ENCODE data around the gene PTPRN2.
A peak's percentile ranks its signal among the peaks of the same experiment; 100 is the strongest.
"Not testable (repeated sequence)": the region's sequence is repeated elsewhere in the genome, so short reads cannot be mapped to it uniquely, and the experiment has no call there.

PTPRN2 gene

DNA sequence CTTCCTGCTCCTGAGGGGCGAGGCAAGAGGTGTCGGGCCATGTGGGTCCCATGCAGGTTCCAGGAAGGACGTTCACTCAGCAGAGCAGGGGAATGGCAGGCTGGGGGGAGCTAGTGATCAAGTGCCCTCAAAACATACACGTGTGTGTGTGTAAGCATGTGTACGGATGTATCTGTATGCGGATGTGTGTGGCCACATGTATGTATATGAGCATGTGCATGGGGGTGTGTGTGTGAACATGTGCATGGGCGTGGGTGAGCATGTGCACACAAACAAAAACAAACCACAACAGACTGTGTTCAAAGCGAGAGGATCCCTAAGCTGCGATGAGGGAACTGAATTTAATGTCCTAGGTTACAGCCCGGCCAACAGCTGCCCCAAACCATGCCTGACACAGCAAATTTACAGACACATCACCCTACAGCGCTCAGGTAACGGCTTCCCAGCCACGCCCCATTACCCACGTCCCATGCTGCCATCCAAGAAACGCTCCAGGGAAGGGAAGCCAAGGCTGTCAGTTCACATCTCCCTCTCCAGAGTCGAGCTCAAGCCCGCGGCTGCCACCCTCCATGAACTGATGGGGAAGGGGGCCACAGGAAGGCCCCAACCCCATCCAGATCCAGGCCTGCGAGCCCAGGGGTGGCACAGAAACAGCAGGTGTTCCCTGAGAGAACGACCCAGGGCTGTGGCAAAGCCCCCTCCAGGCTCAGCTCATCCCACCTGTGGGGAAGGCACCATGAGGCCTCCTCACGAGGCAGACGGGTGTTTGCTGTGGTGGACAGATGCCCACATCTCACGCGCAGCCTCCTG, 56.6 kb downstream of the PTPRN2 start:
- DNase-seq, result peak; percentile 13

DNA sequence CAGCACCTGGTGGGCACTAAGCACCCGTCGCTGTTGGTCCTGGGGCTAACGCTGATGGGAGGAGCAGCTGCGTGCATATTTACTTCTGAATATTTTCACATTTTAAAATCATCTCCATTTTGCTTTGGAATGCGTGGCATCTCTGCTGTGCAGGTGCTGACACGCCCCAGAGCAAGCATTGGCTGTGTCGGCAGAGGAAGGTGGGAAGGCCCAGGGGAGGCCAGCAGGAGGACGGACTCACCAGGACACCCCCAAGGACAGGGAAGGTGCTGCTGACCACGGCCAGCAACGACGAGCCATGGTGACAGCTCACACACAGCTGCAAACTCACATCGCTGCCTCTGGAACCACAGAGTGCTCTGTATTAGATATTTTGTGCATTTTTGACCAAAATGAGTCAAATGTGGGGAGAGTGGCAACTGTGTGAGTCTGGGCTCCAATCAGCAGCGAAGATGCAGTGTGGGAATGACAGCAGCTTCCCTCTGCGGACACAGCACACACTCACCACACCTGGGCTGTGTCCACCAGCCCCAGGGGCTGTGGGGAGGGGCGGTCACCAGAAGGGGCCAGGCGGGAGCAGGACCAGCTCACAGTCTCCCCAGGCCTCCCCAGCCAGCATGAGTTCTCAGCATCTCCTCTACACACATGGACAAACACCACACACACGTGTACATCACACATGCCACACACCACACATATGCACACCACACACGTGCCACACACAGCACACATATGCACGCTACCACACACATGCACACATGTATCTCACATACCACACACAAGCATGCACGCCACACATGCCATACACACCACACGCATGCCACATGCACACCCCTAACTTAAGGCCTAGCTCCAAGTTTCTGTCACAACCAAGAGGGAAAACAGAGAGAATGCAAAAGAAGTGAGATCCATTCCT, 58.2 kb downstream of the PTPRN2 start:
- no peak for DNase-seq

DNA sequence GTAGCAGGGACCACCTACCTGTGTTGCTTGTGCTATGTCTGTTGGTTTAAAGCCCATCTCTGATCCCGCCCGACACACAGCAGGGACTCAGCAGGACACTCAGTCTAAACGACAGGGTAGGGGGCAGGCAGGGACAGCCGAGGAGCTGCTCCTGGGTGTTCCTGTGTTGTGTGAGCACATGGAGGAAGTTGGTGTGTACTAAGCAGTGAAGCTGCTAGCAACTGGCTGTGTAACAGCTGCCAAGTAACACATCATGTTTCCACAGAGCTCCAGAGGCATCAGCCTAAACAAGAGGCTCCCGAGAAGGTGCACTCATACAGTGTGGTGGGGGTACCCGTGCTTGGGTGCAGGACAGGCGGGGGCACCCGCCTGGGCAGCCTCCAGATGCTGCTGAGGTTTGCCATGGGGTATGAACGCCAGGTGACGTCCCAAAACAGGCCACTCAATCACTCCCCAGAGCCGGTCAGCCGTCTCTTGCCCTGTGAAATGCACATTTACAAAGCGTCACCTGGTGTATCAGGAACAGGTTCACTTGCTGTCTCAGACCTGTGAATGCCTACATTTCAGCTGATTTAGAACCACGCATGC, 59.6 kb downstream of the PTPRN2 start:
- no peak for DNase-seq

DNA sequence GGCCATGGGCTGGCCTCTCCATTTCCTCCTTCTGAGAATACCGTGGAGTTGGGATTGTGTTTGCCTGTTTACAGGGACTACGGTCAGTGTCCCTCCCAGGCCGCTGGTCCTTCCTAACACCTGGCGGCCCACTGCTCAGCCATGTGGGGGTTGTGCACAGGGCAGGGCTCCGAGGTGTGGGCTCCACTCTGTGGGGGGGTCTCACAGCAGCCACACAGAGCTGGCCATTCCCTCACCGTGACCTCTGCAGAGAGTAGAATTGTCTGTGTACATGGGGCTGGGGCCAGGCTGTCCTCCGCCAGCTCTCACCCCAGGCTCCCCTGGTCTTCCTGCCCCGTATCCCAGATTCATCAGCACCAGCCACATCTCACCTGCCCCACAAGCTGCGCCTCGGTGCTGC, 60.1 kb downstream of the PTPRN2 start:
- no peak for DNase-seq

DNA sequence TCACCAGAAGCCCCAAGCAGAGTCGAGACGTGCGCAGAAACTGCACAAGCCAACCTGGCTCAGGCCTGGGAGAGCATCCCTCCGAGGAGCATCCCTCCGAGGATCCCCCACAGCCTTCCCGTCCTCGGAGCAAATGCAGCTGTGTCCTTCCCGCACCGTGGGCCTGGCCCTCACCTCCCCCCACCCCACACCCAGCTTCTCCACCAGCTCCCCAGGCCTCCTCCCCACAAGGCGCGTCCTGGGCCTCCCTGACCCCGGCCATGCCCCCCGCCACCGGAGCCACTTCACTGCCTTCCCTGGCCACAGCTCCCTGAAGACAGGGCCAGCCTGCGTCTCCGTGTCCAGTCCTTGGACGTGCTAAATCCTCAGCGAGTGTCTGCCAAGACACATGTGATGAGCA, 60.6 kb downstream of the PTPRN2 start:
- no peak for DNase-seq

DNA sequence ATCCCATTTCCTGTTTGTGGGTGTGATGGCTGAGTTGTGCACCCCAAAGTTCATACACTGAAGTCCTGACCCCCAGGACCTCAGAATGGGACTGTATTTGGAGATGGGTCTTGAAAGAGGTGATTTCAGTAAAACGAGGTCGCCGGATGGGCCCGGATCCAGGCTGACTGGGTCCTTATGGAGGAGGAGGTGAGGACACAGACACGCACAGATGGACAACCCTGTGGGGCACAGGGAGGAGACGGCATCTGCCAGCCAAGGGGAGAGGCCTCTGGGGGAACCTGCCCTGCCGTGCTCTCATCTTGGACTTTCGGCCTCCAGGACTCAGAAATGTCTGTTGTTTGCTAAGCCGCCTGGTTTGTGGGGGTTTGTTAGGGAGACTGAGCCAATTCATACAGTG, 61.1 kb downstream of the PTPRN2 start:
- no peak for DNase-seq

DNA sequence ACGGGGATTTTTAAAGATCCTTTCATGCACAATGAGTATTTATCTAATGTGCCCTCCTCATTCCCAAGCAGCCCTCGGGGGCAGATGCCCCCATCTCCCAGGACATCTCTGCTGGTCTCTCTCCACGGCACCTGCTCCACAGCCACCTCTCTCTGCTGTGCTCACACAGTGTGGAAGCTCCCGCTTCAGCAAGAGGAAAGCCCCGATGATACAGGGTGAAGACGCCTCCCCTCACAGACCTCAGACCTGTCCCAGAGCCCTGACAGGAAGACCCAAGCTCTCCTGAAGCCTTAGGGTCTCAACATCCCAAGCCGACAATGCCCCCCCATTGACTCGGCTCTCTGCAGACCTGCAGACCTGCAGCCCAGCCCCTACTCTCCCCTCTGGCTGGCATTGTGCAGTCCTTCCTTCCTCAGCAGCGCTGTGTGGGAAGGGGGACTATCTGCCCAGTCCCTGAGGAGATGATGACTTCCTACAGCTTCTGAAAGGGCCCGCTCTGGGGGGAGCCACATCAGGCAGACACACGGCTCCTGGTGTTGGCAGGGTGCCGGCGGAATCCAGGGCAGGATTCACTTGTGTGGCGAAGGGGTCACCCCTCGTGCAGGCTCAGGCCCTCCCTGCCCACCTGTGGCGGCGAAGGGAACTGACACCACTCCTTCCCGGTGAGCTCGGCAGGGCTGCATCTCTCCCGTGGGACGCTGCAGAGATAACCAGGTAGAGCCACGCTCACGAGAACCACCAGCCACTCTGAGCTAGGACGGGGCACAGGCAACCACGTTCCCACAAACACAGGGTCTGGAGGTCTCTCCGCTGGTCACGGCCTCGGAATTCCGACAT, 61.8 kb downstream of the PTPRN2 start:
- no peak for DNase-seq

DNA sequence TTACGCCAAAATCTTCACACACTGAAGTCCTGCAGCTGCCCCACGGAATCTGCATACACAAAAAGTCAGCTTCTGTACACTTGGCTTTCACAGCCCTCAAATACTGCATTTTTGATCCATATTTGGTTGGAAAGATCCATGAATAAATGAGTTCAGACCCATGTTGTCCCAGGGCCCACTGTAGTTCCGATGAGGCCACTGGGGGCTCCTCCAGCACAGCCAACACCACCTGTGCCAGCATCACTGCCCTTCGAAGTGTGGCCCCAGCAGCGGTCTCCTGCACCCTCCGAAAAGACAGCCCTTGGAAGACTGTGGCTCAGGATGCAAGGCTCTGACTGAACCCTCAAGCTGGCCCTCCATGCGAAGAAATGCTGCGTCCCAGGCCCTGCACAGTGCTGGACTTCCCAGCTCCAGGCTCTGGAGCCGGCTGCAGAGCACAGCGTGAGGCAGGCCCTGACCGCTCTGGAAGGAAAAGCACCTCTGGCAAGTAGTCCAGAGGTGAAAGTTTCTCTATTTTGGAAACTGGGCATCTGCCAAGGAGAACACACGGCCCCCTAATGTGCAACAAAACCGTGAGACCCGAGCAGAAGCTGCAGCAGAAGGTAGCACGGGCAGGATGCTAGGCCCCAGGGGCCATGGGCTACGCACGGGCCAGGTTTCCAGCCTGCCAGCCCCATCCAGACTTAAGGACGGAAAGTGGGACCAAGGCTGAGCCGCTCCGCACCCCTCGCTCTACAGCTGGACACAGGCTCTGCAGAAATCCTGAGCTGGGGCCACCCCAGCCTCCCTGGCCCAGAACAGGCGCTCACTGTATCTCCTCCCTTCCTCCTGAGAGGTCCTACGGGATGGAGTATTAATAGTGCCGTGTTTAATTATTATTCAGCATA, 62.6 kb downstream of the PTPRN2 start:
- no peak for DNase-seq

DNA sequence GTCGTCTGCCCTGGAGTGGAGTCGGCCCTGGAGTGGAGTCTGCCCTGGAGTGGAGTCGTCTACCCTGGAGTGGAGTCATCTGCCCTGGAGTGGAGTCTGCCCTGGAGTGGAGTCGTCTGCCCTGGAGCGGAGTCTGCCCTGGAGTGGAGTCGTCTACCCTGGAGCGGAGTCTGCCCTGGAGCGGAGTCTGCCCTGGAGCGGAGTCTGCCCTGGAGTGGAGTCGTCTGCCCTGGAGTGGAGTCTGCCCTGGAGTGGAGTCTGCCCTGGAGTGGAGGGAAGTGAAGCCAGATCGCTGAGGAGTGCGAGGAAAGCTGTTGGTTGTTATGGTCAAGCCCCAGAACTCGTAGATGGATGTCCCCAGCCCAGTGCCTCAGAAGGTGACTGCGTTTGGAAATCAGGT, 63.3 kb downstream of the PTPRN2 start:
- DNase-seq, result peak; percentile 71

DNA sequence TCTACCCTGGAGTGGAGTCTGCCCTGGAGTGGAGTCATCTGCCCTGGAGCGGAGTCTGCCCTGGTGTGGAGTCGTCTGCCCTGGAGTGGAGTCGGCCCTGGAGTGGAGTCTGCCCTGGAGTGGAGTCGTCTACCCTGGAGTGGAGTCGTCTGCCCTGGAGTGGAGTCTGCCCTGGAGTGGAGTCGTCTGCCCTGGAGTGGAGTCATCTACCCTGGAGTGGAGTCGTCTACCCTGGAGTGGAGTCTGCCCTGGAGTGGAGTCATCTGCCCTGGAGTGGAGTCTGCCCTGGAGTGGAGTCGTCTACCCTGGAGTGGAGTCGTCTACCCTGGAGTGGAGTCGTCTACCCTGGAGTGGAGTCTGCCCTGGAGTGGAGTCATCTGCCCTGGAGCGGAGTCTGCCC, 63.7 kb downstream of the PTPRN2 start:
- peak; percentile 16 for DNase-seq

DNA sequence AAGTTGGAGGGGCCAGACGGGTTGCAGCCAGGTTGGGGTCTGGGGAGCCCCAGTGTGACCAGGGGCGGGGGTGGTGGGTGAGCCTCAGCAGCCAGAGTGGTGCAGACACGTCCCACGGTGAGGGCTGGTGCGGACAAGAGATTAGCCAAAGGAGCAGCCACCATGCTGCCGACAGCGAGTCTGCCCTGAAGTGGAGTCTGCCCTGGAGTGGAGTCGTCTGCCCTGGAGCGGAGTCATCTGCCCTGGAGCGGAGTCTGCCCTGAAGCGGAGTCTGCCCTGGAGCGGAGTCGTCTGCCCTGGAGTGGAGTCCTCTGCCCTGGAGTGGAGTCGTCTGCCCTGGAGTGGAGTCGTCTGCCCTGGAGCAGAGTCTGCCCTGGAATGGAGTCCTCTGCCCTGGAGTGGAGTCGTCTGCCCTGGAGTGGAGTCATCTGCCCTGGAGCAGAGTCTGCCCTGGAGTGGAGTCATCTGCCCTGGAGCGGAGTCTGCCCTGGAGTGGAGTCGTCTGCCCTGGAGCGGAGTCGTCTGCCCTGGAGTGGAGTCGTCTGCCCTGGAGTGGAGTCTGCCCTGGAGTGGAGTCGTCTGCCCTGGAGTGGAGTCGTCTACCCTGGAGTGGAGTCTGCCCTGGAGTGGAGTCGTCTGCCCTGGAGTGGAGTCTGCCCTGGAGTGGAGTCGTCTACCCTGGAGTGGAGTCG, 64.3 kb downstream of the PTPRN2 start:
- DNase-seq, result peak; percentile 27

DNA sequence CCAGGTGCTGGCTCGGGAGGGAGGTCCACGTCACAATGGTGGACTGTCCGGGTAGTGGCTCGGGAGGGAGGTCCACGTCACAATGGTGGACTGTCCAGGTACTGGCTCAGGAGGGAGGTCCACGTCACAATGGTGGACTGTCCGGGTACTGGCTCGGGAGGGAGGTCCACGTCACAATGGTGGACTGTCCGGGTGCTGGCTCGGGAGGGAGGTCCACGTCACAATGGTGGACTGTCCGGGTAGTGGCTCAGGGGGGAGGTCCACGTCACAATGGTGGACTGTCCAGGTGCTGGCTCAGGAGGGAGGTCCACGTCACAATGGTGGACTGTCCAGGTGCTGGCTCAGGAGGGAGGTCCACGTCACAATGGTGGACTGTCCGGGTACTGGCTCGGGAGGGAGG, 65.8 kb downstream of the PTPRN2 start:
- not testable (repeated sequence) for DNase-seq

DNA sequence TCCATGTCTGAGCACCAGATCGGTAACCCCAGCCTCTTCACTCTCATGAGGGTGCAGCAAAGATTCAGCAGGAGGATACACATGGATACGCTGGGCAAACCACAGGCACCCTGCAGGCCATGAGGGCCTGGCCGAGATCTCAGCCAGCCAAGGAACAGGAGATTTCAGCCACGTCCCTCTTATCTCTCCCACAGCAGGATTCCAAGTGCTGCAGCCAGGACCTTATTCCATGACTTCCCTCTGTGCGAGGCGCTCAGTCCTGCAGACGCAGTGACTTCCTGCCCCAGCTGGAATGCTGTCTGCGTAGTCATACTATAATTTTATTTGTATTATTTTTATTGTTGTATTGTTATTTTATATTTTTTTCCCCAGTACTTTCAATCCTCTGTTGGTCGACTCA, 66.8 kb downstream of the PTPRN2 start:
- DNase-seq, result no peak

DNA sequence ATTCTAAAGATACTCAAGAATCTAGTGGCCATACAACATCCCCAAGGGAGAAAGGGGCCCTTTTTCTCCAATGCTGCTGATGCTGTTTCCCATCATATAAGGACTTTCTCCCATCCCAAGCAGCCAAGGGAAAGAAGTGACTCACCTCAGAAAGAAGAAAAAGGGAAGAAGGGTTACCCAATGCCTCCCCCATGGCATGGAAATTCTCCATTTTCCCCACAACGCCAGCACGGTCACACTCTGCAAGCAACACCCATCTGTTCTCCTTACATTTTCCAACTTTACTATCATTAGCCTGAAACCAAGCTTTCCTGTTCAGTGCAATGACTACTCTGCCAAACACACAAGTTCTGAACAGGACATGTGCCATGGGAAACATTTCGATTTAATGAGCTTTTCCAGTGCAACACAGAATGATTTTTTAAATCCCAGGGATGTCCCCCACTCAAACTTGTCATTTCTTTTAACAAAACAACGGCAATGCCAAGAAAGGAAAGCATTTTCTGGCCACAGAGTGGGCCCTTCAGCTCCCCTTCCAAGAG, 67.9 kb downstream of the PTPRN2 start:
- DNase-seq, result no peak

DNA sequence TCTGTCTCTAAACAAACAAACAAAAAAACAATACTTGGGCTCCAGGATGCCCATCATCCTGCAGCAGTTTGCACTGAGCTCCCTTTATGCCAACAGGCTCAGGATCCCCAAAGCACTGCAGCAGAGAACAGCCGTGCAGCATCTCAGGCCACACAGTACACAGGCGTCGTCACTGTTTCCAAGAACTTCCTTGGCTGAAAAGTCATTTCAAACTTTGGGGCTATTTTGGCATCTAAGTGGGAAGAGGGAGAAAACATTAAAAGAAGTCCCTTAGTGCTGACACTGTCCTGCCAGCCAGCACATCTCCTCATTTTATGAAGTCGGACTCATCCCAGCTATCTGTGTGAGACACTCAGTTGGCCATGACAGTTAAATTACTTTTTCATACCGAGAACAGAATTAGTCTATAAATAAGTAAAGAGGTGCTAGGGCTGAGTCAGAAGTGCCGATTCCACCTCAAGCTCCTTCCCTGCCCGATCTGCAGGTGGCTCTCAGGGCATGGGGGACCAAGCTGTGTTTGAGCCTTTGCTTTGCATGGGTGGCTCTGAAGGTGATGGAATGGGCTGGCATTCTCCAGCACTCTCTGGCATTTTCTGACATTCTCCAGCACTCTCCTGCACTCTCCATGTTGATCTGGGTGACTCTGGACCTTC, 68.5 kb downstream of the PTPRN2 start:
- no peak for DNase-seq

DNA sequence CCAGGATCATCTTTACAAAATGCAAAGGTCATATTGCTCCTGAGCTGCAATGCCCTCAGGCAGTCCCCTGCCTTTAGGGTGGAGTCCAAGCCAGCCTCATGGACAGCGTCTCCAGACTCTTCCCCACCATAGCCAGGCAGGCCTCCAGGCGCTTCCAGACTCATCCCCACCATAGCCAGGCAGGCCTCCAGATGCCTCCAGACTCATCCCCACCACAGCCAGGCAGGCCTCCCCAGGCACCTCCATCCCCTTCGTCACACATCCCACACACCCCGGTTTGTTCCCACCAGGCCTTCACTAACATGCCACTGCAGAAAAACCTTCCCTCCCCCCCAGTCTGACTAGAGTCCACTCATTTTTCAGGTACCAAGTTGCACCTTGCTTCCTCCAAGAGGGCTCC, 70.1 kb downstream of the PTPRN2 start:
- no peak for DNase-seq

DNA sequence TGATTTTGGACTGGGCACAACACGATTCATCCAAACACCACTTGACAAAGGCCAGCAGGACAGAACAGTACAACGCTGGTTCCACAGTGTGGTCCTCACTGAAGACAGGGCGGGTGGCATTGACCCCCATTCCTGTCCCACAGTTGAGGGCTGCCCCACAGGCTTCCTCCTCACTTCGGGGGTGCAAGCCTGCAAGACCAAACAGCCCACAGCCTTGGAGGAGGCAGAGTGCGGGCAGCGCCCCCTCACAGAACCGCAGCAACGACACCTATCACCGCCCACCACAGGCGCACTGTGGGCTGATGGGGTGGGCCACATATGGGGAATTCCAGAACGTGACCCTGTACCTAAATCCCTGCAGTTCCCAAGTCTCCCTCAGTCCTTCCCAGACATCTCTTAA, 70.6 kb downstream of the PTPRN2 start:
- no peak for DNase-seq

DNA sequence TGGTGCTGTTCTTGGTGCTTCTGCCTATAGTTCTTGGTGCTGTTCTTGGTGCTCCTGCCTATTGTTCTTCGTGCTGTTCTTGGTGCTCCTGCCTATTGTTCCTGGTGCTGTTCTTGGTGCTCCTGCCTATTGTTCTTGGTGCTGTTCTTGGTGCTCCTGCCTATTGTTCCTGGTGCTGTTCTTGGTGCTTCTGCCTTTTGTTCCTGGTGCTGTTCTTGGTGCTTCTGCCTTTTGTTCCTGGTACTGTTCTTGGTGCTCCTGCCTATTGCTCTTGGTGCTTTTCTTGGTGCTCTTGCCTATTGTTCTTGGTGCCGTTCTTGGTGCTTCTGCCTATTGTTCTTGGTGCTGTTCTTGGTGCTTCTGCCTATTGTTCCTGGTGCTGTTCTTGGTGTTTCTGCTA, 71.1 kb downstream of the PTPRN2 start:
- no peak for DNase-seq

DNA sequence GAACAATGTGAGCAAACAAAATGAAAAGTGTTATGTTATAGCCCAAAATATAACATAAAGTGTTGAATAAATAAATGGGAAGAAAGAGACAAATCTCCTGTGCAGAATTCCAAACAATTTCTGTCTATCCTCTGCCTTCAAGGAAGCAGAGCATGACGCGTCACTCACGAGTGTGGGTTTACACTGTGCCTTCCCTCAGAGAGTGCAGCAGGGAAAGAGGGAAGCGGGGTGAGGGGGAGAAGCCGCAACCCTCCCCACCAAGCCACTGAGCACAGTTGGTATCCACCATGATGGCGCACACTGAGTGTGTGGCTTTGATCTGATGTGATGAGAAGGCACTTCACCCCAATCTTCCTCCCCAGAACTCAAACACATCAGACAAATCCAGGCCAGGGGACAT, 74.8 kb downstream of the PTPRN2 start:
- DNase-seq, result no peak

DNA sequence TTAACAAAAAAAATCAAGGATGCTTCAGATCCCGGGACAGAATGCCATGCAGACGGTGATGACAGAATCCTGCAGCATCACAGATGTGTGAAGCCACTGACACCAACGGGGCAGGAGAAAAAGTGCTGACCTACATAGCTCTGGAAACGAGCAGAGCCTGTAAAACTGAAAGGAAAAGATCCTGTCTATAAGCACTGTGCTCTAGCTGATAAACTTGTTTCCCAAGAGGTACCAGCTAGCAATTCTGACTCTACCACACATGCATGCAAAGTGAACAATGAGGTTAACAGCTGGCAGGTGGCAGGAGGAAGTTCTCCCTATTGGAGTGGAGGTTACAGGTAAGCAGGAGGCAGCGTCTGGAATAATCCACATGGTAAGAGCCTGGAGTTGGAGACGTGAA, 75.6 kb downstream of the PTPRN2 start:
- DNase-seq, result no peak

Data from NCI-H2171 (cell line).